Liver (tissue), 9 donors: Measurements from ENCODE around the gene PPP2CA. TPM values are rescaled to one million over a fixed set of nuclear protein-coding genes. Genes with fewer than 3 reads are reported as not detected.

ENCODE experiments used
- DNase-seq: peaks from one replicate; pipeline ENCODE4 v3.0.0-alpha.2; 2017; ENCODE audit warnings: low spot score
- H3K27ac ChIP-seq, 2 donors: one replicate each; pipeline ENCODE4 v1.7.0; 2013; ENCODE audit warnings: inconsistent platforms in 2 of 2, low read length in 2 of 2, control low read depth in 1 of 2, low read depth in 1 of 2, mild to moderate bottlenecking in 1 of 2
- H3K27me3 ChIP-seq, 4 donors: one replicate each; pipeline versions ENCODE4 v1.6.1 to v1.7.0; 2013; ENCODE audit warnings: low read length in 3 of 4, inconsistent platforms in 1 of 4, mild to moderate bottlenecking in 1 of 4, moderate library complexity in 1 of 4; ENCODE audit not compliant: control insufficient read depth in 4 of 4, insufficient read depth in 4 of 4
- H3K36me3 ChIP-seq, 4 donors: one replicate each; pipeline versions ENCODE4 v1.6.1 to v1.7.0; 2013; ENCODE audit warnings: low read length in 3 of 4, mild to moderate bottlenecking in 3 of 4, low read depth in 1 of 4, moderate library complexity in 1 of 4; ENCODE audit not compliant: control insufficient read depth in 4 of 4, insufficient read depth in 3 of 4
- H3K4me1 ChIP-seq, 4 donors: one replicate each; pipeline versions ENCODE4 v1.6.1 to v1.7.0; 2013; ENCODE audit warnings: low read length in 3 of 4, mild to moderate bottlenecking in 3 of 4, moderate library complexity in 1 of 4; ENCODE audit not compliant: control insufficient read depth in 4 of 4, insufficient read depth in 4 of 4
- H3K4me3 ChIP-seq, 3 donors: one replicate each; pipeline versions ENCODE4 v1.6.1 to v1.7.0; 2013; ENCODE audit warnings: low read length in 3 of 3, control low read depth in 1 of 3, low read depth in 1 of 3, mild to moderate bottlenecking in 1 of 3
- H3K9ac ChIP-seq, 2 donors: one replicate each; pipeline ENCODE4 v1.7.0; 2013; ENCODE audit warnings: low read length in 2 of 2, mild to moderate bottlenecking in 2 of 2, moderate library complexity in 2 of 2, control low read depth in 1 of 2, low read depth in 1 of 2
- H3K9me3 ChIP-seq, 4 donors: one replicate each; pipeline versions ENCODE4 v1.6.1 to v1.7.0; 2013; ENCODE audit warnings: low read length in 3 of 4; ENCODE audit not compliant: control insufficient read depth in 4 of 4
- GABPA ChIP-seq, 2 donors: IDR thresholded peaks in 1 of 2; conservative IDR thresholded peaks in 1 of 2; 2 replicates each; pipeline ENCODE4 v1.6.1; 2016; ENCODE audit warnings: antibody characterized with exemption in 2 of 2, mild to moderate bottlenecking in 1 of 2, moderate library complexity in 1 of 2
- HNF4A ChIP-seq, 2 donors: conservative IDR thresholded peaks; 2 replicates each; pipeline ENCODE4 v1.6.1; 2016; ENCODE audit warnings: antibody characterized with exemption in 2 of 2, mild to moderate bottlenecking in 2 of 2
- HNF4G ChIP-seq: IDR thresholded peaks from 2 replicates; pipeline ENCODE4 v1.6.1; 2016; ENCODE audit warnings: antibody characterized with exemption
- JUND ChIP-seq, 2 donors: IDR thresholded peaks; 2 replicates each; pipeline ENCODE4 v1.6.1; 2016; ENCODE audit warnings: antibody characterized with exemption in 2 of 2
- NR2F2 ChIP-seq: IDR thresholded peaks from 2 replicates; pipeline ENCODE4 v1.6.1; 2016; ENCODE audit warnings: antibody characterized with exemption
- RAD21 ChIP-seq, 2 donors: IDR thresholded peaks; 2 replicates each; pipeline ENCODE4 v1.6.1; 2016; ENCODE audit warnings: antibody characterized with exemption in 2 of 2, mild to moderate bottlenecking in 2 of 2
- RXRA ChIP-seq, 2 donors: IDR thresholded peaks; 2 replicates each; pipeline ENCODE4 v1.6.1; 2017 to 2018; ENCODE audit warnings: antibody characterized with exemption in 2 of 2, mild to moderate bottlenecking in 1 of 2
- SP1 ChIP-seq: IDR thresholded peaks from 2 replicates; pipeline ENCODE4 v1.6.1; 2018; ENCODE audit warnings: antibody characterized with exemption, mild to moderate bottlenecking
- YY1 ChIP-seq: IDR thresholded peaks from 2 replicates; pipeline ENCODE4 v1.6.1; 2016; ENCODE audit warnings: antibody characterized with exemption, mild to moderate bottlenecking
- WGBS: extraction: QIAGEN DNeasy Blood & Tissue Kit; methylation state at CpG from one replicate; pipeline ENCODE4 v1.1.7; 2013; 5-methylcytosine and 5-hydroxymethylcytosine counted together
- polyA plus RNA-seq, 2 donors: library from polyadenylated mRNA; stranded (reverse) in 1 of 2; unstranded in 1 of 2; fragments of 200-250 nt in 1 of 2; fragments of >200 nt in 1 of 2; fragmentation: Nextera tagmentation in 1 of 2; extraction: Ambion mirVana in 1 of 2; gene quantifications; one replicate each; pipeline versions ENCODE4 v1.2.1 to v1.2.3, GENCODE V29; 2013 to 2015
- total RNA-seq, 2 donors: library from RNA; depleted of rRNA; stranded (reverse); fragments of >200 nt; gene quantifications; one replicate each; pipeline ENCODE4 v1.2.3, GENCODE V29; 2014
- TF ChIP-seq, protein P1 (sequence below): IDR thresholded peaks from 2 replicates; pipeline ENCODE4 v1.6.1; 2016; ENCODE audit warnings: antibody characterized with exemption, mild to moderate bottlenecking
- TF ChIP-seq, protein P2 (sequence below): IDR thresholded peaks from 2 replicates; pipeline ENCODE4 v1.6.1; 2016; ENCODE audit warnings: antibody characterized with exemption
- TF ChIP-seq, protein P3 (sequence below): IDR thresholded peaks from 2 replicates; pipeline ENCODE4 v1.6.1; 2016; ENCODE audit warnings: antibody characterized with exemption
- TF ChIP-seq, protein P4 (sequence below): IDR thresholded peaks from 2 replicates; pipeline ENCODE4 v1.6.1; 2016; ENCODE audit warnings: antibody characterized with exemption
- TF ChIP-seq, protein P5 (sequence below): fragments of 150-350 bp; IDR thresholded peaks from 2 replicates; pipeline ENCODE4 v1.5.1; 2017; ENCODE audit warnings: improper control_type of control experiment, low read depth, low read length; ENCODE audit not compliant: missing input control
- donor health status: healthy.
- donor health status: healthy.
- donor health status: healthy.
- donor health status: healthy.
- donor health status: healthy.

PPP2CA gene
- total and polyA plus RNA-seq, 4 donors, result 43.3 to 71.6 (median 55.1) TPM

DNA sequence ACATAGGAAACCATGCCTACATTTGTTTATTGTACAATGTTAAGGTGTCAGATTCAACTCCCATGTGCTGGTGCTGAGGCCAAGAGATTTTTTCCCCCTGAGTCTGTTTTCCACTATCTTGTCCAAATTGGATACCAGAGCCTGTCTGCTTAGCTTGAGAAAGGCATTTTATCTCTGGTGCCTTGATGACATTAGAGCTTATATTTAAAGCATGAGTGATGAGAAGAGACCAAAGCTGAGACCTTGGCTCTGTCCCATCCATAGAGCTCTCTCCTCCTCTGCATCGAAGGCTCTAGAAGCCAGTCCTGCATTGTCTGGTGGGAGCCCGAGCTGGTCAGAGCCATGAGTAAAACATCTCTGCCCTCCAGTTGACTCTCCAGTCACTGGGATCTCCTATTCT lies 10.4 kb upstream of the PPP2CA start:
- Histone ChIP-seq H3K27ac (no peak overlapping the region), H3K27me3 (no peaks in the 10 kb centered on the region), H3K4me1 (peaks cover 0 to 4% (median 0%) of the 10 kb centered on the region in 4 donors), H3K9ac (no peak overlapping the region), H3K9me3 (no peaks in the 10 kb centered on the region), H3K4me3 (no peak overlapping the region), H3K36me3 (no peaks in the 10 kb centered on the region)
- WGBS, result 83% methylated on average over 2 of the region's 2 CpGs
- TF ChIP-seq, protein P1, sequence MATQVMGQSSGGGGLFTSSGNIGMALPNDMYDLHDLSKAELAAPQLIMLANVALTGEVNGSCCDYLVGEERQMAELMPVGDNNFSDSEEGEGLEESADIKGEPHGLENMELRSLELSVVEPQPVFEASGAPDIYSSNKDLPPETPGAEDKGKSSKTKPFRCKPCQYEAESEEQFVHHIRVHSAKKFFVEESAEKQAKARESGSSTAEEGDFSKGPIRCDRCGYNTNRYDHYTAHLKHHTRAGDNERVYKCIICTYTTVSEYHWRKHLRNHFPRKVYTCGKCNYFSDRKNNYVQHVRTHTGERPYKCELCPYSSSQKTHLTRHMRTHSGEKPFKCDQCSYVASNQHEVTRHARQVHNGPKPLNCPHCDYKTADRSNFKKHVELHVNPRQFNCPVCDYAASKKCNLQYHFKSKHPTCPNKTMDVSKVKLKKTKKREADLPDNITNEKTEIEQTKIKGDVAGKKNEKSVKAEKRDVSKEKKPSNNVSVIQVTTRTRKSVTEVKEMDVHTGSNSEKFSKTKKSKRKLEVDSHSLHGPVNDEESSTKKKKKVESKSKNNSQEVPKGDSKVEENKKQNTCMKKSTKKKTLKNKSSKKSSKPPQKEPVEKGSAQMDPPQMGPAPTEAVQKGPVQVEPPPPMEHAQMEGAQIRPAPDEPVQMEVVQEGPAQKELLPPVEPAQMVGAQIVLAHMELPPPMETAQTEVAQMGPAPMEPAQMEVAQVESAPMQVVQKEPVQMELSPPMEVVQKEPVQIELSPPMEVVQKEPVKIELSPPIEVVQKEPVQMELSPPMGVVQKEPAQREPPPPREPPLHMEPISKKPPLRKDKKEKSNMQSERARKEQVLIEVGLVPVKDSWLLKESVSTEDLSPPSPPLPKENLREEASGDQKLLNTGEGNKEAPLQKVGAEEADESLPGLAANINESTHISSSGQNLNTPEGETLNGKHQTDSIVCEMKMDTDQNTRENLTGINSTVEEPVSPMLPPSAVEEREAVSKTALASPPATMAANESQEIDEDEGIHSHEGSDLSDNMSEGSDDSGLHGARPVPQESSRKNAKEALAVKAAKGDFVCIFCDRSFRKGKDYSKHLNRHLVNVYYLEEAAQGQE, result no peak
- no peak for TF ChIP-seq RAD21 (IDR thresholded peaks at IDR 0.05)
- TF ChIP-seq, protein P2, sequence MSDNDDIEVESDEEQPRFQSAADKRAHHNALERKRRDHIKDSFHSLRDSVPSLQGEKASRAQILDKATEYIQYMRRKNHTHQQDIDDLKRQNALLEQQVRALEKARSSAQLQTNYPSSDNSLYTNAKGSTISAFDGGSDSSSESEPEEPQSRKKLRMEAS, result no peak
- TF ChIP-seq, protein P3, sequence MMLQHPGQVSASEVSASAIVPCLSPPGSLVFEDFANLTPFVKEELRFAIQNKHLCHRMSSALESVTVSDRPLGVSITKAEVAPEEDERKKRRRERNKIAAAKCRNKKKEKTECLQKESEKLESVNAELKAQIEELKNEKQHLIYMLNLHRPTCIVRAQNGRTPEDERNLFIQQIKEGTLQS, result no peak
- TF ChIP-seq, protein P4, sequence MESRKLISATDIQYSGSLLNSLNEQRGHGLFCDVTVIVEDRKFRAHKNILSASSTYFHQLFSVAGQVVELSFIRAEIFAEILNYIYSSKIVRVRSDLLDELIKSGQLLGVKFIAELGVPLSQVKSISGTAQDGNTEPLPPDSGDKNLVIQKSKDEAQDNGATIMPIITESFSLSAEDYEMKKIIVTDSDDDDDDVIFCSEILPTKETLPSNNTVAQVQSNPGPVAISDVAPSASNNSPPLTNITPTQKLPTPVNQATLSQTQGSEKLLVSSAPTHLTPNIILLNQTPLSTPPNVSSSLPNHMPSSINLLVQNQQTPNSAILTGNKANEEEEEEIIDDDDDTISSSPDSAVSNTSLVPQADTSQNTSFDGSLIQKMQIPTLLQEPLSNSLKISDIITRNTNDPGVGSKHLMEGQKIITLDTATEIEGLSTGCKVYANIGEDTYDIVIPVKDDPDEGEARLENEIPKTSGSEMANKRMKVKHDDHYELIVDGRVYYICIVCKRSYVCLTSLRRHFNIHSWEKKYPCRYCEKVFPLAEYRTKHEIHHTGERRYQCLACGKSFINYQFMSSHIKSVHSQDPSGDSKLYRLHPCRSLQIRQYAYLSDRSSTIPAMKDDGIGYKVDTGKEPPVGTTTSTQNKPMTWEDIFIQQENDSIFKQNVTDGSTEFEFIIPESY, result no peak
- TF ChIP-seq, protein P5, sequence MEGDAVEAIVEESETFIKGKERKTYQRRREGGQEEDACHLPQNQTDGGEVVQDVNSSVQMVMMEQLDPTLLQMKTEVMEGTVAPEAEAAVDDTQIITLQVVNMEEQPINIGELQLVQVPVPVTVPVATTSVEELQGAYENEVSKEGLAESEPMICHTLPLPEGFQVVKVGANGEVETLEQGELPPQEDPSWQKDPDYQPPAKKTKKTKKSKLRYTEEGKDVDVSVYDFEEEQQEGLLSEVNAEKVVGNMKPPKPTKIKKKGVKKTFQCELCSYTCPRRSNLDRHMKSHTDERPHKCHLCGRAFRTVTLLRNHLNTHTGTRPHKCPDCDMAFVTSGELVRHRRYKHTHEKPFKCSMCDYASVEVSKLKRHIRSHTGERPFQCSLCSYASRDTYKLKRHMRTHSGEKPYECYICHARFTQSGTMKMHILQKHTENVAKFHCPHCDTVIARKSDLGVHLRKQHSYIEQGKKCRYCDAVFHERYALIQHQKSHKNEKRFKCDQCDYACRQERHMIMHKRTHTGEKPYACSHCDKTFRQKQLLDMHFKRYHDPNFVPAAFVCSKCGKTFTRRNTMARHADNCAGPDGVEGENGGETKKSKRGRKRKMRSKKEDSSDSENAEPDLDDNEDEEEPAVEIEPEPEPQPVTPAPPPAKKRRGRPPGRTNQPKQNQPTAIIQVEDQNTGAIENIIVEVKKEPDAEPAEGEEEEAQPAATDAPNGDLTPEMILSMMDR, result no peak
- TF ChIP-seq SP1, result no peak
- TF ChIP-seq YY1, result no peak
- no peak for TF ChIP-seq HNF4G
- no peak for TF ChIP-seq RXRA (IDR thresholded peaks at IDR 0.05)
- no peak for DNase-seq

DNA sequence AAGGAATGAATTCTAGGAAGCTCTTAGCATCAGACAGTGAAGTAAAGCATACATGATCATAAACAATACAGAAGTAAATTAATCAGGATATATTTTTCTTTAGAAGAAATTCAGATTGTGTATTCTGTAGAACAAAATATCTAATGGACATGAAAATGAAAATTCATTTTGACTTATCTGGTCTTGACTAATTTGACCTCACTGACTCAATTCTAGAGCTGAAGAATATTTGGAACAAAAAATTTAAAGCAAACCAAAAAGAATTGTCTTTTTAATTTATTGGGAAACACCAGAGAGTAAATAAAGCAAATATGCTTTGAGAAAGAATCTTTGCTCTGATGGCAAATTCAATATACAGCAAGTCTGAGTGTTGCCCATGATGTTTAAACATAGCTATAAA lies 2.8 kb upstream of the PPP2CA start:
- no peak for DNase-seq
- H3K36me3 ChIP-seq, result no peaks in the 10 kb centered on the region
- no peak for TF ChIP-seq RXRA (IDR thresholded peaks at IDR 0.05)
- no peak for TF ChIP-seq GABPA (IDR thresholded peaks at IDR 0.05 in 1 of 2, conservative IDR thresholded peaks at IDR 0.05 in 1 of 2)
- no peak for TF ChIP-seq YY1
- TF ChIP-seq NR2F2, result no peak
- no peak for TF ChIP-seq HNF4A (conservative IDR thresholded peaks at IDR 0.05)
- no peak for TF ChIP-seq JUND (IDR thresholded peaks at IDR 0.05)
- no peak overlapping the region for H3K9ac ChIP-seq
- no peak overlapping the region for H3K4me3 ChIP-seq
- H3K27me3 ChIP-seq, result no peaks in the 10 kb centered on the region
- no peaks in the 10 kb centered on the region for H3K9me3 ChIP-seq
- peaks cover 1 to 19% (median 12%) of the 10 kb centered on the region in 4 donors for H3K4me1 ChIP-seq
- no peak overlapping the region for H3K27ac ChIP-seq
